Glomerular visceral epithelial cell (primary cell): ENCODE data around the gene CYB5D1.

Experiments used
- DNase-seq: peaks from one replicate; pipeline ENCODE4 v3.0.0-alpha.2; 2016; ENCODE audit errors: extremely low spot score

CYB5D1 gene

DNA sequence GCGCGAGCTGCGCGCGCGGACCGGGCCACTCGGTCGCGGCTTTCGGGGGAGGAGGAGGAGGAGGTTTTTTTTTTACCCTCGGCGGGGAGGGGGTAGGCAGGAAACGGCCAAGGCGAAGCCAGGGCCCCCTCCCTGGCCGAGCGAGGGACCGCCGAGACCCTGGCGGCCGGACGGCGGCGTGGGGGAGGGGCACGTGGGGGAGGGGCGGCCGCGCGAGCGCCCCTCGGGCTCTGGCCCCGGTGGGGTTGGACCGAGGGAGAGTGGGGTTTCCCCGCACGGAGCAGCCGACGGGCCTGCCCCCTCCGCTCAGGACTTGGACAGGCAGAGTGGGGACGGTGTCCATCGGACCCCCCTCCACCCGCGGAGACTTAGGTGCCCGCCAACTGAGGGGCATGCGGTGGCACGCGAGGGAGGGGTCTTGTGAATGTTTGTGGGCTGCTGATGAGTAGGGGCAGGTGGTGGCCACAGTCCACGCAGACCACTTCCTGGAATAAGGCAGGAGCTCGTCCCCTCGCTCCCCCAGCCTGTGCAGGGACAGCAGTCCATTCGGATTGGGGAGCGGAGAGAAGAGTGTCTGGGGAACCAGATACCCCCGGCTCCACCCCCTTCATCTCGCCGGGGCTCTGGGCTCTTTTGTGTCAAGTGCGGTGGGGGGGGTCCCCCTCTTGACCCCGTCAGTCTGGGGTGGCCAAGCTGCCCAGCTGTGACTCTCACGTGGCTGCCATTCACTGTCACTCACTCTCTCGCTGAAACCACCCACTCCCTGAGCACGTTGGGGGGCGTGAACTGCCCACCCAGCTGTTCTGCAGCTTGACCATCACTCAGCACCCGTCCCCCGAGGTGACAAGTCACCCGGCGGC, 27.8 kb downstream of the CYB5D1 start:
- DNase-seq: peak; percentile 69

DNA sequence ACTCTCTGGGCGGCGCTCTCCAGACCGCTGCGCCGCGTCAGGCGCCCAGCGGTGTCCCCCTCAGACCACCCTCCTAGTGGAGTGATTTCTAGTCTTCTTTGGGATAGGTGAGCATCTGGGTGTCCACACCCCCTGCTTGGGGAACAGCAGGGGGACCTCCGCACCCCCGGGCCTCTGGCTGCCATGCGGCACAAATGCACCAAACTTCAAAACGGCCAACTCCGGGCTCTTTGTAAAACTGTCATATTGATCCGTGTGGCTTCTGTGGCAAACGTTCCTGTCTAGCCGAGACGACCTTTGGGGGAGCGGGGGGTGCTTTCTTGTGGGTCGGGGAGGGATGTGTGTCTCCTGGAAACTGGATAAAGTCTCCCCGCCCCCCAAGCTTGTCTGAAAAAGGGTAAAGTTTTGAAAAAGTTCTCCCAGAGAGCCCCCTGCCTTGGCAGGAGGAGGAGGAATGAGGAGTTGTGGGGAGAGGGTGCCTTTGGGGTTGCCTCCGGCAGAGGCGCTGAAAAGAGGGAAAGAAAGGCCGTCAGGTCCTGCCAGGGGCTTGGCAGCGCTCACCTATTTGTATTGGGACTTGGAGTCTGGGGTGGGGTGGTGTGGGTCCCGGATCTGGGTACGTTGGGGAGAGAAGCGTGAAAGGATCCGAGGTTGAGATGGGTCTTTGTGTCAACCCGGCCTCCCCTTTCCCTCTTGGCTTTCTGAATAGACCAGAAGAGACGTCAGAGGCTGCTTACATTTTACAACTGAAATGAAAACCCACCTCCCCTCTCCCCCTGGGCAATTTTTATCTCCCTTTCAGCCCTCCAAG, 28.6 kb downstream of the CYB5D1 start:
- peak; percentile 26 for DNase-seq

DNA sequence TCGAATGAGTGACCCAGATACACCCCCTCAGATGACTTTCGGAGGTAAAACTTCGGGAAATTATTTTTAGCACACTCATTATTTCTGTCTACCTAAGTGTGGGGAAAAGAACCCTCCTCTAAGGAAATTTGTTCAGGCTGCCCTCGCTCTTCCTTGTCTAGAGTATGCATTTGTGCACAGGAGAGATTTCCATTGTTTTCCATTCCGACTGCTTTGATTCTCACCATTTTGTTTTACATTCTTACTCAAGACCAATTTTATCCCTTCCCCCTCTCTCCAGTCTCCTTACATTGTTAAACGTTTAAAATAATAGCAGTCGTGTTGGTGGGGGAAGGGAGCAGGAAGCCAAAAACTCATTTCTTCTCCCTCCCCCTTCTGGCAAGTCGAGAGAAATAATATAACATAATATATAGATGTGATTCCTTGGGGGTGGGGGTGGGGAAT, 29.3 kb downstream of the CYB5D1 start:
- peak; percentile 24 for DNase-seq

DNA sequence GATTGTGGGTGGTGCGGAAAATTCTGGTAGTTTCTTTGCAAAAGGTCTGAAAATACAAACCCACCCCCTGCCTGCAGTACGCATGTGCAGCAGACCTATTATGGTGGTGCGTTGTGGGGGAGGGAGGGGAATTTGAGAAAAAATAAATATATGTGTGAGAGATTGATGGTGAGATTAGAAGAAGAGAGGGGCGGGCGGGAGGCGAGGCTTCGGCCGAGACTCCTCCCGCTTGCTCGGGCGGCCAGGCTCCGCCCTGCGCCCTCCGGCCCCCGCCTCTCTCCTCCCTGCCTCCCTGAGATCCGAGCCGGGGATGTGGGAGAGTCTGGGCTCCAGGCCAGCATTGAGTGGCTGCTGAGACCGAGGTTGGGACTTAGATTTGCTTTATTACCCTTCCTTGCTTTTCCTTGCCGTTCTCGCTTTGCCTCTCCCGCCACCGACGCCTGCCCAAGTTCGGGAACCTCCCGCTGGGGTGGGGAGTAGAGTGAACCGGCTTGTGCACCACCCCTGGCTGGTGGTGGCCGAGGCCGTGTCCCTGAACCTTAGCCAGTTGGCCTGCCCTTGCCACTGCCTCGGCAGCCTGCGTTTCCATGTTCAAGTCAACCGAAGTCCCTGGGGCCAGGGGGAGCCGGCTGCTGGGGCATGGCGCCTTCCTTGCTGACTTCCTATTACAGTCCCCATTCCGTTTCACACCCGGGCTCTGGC, 29.8 kb downstream of the CYB5D1 start:
- peak; percentile 96 for DNase-seq

DNA sequence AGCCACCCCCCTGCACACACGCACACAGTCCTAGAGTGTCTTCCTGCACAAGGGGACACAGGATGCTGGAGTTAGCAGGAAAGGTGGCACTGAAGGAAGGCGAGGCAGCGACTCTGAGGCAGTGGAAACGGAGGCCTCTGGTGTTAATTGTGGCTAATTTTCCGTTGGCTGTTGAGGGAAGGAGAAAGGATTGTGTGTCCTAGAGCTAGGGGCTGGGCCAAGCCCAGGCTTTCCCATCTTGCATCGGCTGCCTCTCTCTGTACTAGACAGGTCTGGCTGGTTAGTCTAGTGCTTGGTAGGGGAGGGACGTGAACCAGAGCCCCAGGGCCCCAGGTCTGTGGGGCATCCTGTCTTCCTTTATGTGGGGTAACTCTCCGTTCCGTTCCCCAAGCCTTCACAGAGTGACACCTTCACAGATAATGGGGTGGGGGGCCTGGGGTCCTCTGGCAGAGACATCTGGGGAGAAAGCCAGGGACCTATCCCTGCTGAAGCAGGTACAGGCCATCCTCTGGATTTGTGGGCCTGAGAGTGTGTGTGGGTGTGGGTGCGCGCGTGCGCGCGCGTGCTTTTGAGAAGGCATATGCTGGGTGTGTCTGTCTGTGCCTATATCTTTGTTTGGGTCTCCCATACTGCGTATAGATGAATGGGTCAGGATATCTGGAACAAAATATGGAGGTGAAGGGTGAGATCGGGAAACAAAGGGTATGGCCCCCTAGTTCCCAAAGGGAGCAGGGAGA, 30.5 kb downstream of the CYB5D1 start, which contains the start of gene CHD3:
Gene CHD3, plus strand, starts transcription at position 606 of the 737 bp plus-strand sequence. CDS start 212 bp downstream, outside the sequence.
- DNase-seq: no peak

DNA sequence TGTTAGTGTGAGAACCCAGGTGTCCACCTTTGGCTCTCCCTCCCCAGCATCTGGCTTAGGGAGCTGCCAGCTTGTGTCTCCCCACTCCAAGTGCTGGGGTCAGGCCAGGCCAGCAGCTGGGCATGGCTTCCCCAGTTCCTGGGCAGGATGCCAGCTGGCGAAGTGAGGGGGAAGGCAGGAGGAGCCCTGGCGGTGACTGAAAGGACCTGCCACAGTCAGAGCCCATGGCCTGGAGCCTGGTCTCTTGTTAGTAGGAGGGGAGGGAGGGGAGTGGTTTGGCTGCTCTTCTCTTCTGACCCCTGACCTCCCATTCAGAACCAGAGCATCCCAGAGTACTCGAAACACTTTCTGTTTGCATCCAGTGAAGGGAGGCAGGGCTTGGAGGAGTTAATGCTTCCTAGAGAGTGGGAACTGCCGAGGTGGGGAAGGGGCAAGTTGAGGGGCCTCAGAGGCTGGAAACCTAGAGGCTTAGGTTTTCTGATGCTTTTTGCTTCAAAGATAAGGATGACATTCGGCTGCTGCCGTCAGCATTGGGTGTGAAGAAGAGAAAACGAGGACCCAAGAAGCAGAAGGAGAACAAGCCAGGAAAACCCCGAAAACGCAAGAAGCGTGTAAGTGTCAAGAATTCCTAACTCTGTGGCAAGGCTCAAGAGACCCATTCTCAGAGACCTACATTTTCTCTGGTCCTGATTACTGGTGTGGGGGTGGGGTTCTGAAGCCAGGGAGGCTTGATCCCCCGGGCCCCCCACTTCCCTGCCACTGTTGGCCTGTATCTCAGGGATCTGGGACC, 31.6 kb downstream of the CYB5D1 start:
- DNase-seq: peak; percentile 96

DNA sequence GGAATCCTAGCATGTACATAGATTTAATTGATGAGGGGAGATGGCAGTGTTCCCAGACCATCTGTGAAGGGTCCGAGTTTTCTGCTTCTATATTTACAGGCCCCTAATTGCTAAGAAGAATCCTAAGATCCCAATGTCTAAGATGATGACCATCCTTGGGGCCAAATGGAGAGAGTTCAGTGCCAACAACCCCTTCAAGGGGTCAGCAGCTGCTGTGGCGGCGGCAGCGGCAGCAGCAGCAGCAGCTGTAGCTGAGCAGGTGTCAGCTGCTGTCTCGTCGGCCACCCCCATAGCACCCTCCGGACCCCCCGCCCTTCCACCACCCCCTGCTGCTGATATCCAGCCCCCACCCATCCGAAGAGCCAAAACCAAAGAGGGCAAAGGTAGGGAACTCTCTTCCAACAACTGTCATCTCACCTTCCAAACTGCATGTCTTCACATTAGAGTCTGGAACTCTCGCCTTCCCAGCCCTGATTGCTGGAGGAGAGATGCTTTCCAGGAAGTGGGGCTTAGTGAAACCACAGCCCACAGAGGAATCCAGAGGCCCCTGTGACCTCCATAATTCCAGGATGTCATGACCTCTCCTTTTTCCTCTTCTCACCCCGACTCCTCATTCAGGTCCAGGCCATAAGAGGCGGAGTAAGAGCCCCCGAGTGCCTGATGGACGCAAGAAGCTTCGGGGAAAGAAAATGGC, 35.5 kb downstream of the CYB5D1 start:
- no peak for DNase-seq

DNA sequence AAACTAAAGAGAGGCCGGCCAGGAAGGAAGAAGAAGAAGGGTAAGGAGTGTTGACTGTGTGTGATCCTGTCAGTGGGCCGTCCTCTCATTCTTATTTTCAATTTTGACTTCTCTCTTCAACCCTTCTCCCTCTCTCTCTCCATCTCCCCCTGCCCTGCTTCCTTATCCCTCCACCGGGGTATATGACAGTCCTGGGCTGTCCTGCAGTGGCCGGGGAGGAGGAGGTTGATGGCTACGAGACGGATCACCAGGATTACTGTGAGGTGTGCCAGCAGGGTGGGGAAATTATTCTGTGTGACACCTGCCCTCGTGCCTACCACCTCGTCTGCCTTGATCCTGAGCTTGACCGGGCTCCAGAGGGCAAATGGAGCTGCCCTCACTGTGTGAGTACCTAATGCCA, 36.4 kb downstream of the CYB5D1 start:
- no peak for DNase-seq

DNA sequence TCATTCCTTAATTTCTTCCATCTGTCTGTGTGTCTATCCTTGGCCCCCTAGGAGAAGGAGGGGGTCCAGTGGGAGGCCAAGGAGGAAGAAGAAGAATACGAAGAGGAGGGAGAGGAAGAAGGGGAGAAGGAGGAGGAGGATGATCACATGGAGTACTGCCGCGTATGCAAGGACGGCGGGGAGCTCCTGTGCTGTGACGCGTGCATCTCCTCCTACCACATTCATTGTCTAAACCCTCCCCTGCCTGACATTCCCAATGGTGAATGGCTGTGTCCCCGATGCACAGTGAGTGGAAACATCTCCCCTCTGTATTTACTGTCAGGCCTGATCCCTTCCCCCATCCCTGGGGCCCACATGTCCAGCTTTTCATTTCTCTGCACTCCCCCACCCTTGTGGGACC, 37.1 kb downstream of the CYB5D1 start:
- no peak for DNase-seq

DNA sequence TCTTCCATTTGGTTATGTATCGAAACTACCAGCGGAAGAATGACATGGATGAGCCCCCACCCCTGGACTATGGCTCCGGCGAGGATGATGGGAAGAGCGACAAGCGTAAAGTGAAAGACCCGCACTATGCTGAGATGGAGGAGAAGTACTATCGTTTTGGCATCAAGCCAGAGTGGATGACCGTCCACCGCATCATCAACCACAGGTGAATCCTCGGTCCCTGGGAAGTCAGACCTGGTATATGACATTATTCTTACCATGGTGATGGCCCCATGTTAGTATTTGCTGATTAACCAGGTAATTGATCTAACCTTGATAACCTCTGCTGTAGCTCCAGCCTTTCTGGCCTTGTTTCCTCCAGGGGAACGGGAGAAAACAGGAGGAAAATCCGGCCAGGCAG, 39.3 kb downstream of the CYB5D1 start:
- DNase-seq: no peak

DNA sequence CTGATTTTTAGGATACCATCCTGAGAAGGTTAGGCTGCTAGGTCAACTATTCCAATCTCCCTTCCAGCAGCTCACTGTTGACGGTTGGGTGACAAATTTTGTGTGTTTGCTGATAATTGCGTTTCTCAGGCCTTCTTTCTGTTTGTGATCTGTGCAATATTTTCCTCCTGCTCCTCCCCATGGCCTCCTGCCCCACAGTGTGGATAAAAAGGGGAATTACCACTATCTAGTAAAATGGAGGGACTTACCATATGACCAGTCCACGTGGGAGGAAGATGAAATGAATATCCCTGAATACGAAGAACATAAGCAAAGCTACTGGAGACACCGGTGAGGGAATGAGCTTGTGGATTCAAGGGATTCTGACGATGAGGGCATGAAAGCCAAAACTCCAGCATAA, 40.0 kb downstream of the CYB5D1 start:
- peak; percentile 35 for DNase-seq

DNA sequence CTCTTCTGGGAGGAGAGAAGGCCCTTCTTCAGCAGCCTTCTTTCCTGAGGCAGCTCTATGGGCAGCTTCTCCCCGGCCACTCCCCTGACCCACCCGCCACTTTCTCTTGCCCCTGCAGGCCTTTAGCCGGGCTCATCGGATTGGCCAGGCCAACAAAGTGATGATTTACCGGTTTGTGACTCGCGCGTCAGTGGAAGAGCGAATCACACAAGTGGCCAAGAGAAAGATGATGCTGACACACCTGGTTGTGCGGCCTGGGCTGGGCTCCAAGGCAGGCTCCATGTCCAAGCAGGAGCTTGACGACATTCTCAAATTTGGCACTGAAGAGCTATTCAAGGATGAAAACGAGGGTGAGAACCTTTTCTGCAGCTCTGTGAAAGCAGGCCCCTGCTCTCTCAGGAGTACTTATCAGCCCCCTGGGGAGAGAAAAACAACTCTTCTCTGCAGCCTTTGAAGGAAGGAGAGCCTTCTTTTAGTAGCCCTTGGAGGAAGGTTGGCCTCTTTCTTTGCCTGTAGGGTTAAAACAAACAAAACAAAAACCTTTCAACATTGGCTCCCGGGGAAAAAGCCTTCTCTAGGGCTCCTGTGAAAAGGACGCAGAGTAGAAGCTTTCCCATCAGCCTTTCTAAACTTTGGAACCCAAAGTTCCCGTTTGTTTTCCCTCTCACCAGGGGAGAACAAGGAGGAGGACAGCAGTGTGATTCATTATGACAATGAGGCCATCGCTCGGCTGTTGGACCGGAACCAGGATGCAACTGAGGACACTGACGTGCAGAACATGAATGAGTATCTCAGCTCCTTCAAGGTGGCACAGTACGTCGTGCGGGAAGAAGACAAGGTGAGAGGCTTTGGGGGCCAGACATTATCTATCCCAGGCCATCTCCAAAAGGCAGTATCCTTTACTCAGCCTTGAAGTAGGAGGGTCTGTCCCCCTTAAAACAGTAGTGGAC, 45.6 kb downstream of the CYB5D1 start:
- no peak for DNase-seq

DNA sequence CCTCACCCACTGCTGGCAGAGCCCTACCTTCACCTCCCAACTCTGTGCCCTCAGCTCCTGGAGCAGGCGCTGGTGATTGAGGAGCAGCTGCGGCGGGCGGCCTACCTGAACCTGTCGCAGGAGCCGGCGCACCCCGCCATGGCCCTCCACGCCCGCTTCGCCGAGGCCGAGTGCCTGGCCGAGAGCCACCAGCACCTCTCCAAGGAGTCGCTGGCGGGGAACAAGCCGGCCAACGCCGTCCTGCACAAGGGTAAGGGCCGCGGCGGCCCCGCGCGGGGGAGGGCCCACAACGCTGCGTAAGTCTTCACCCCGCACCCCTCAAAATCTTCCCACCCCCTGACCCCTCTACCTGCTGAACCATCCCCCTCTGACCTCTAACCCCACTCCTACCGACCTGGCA, 51.3 kb downstream of the CYB5D1 start:
- no peak for DNase-seq

DNA sequence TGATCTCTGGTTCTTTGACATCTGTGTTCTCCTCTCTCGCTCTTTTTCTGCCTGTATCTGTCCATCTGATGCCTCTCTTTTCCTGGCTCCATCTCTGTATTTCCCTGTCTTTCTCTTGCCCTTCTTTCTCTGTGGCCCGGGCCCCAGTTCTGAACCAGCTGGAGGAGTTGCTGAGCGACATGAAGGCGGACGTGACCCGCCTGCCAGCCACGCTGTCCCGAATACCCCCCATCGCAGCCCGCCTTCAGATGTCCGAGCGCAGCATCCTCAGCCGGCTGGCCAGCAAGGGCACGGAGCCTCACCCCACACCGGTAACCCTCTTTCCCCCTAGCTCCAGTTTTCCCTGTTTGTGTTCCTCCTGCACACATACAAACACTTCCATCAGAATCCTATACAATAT, 52.5 kb downstream of the CYB5D1 start:
- DNase-seq: no peak

DNA sequence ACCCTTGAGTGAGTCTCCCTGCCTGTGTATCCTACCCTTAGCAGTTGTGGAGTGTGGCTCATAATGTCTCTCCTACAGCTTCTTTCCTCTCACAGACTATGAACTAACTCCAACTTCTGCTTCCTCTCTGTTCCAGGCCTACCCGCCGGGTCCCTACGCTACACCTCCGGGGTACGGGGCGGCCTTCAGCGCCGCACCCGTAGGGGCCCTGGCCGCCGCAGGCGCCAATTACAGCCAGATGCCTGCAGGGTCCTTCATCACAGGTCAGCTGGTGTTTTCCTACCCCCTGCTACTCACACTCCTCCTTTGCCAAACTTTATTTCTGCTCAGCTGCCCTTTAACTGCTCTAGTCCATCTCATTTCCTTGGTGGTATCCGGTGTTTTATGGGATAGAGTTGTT, 52.9 kb downstream of the CYB5D1 start:
- no peak for DNase-seq

DNA sequence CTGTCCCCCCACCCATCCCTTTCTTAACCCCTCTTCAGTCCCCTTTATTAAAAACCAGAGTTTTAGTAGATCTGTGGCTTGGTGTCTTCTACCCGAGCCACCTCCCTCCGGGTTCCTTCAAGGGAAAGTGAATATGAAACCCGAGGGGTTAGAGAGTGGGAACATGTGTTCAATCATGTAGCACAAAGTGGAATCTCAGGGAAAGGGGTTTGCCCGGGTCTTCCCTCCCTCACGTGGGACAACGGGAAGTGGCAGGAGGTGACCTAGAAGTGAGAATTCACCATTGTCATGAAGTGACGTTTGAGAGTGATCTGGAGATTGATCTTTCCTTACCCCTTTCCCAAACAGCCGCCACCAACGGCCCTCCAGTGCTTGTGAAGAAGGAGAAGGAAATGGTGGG, 53.3 kb downstream of the CYB5D1 start:
- no peak for DNase-seq
